Caco-2 (cell line): Measurements from ENCODE around the gene CASZ1. TPM values are rescaled to one million over a fixed set of nuclear protein-coding genes. Genes with fewer than 3 reads are reported as not detected.

Experiments used
- BruUV-seq: library from RNA; stranded (reverse); fragments of 400-500 nt; replicated peaks from 2 replicates; lab custom pipeline; 2021; lab: Mats Ljungman, UMichigan
- CTCF ChIA-PET: fragments of 300-600 bp; sonication (Branson Sonifier 250); formaldehyde crosslinking; loops from one replicate; lab custom pipeline; 2022; ENCODE audit warnings: antibody characterized with exemption; lab: Charles Lee
- POLR2A ChIA-PET: fragments of 300-600 bp; sonication (Branson Sonifier 250); formaldehyde crosslinking; loops from one replicate; lab custom pipeline; 2022; ENCODE audit warnings: antibody characterized with exemption; lab: Charles Lee
- DNase-seq, 2 experiments: peaks; one replicate each; pipeline versions ENCODE4 v3.0.0 to v3.0.0-alpha.2; 2020 to 2022
- H3K27me3 ChIP-seq: replicated peaks from 2 replicates; pipeline ENCODE4 v1.6.0; 2011; ENCODE audit warnings: low read length; ENCODE audit not compliant: control insufficient read depth, insufficient read depth
- H3K36me3 ChIP-seq: 2 replicates; pipeline ENCODE4 v1.5.1; 2011; ENCODE audit warnings: low read length; ENCODE audit not compliant: control insufficient read depth, insufficient read depth
- H3K4me1 ChIP-seq: fragments of 250-450 bp; sonication (Bioruptor Pico); 2 replicates; pipeline ENCODE4 v1.5.1; 2020; ENCODE audit warnings: mild to moderate bottlenecking
- H3K4me3 ChIP-seq: 2 replicates; pipeline ENCODE4 v1.5.1; 2011; ENCODE audit warnings: low read depth, mild to moderate bottlenecking, control low read depth, low read length
- H3K9me3 ChIP-seq: fragments of 250-450 bp; sonication (Bioruptor Pico); 2 replicates; pipeline ENCODE4 v1.5.1; 2020; ENCODE audit warnings: mild to moderate bottlenecking, moderate library complexity
- H3K27ac Mint-ChIP-seq: one replicate; pipeline ENCODE4 v1.8.0; 2022; ENCODE audit warnings: mixed read lengths; ENCODE audit not compliant: unreplicated experiment
- H3K27me3 Mint-ChIP-seq: one replicate; pipeline ENCODE4 v1.8.0; 2022; ENCODE audit warnings: mixed read lengths; ENCODE audit not compliant: insufficient read depth, unreplicated experiment
- H3K36me3 Mint-ChIP-seq: one replicate; pipeline ENCODE4 v1.8.0; 2022; ENCODE audit warnings: mild to moderate bottlenecking, mixed read lengths; ENCODE audit not compliant: insufficient read depth, unreplicated experiment
- H3K4me1 Mint-ChIP-seq: one replicate; pipeline ENCODE4 v1.8.0; 2022; ENCODE audit warnings: low read depth, mixed read lengths; ENCODE audit not compliant: unreplicated experiment
- H3K4me3 Mint-ChIP-seq: one replicate; pipeline ENCODE4 v1.8.0; 2022; ENCODE audit warnings: mild to moderate bottlenecking, moderate library complexity, mixed read lengths; ENCODE audit not compliant: unreplicated experiment
- H3K9me3 Mint-ChIP-seq: one replicate; pipeline ENCODE4 v1.8.0; 2022; ENCODE audit warnings: mixed read lengths; ENCODE audit not compliant: unreplicated experiment
- CTCF ChIP-seq, 2 experiments: fragments of 200-600 bp in 1 of 2; IDR thresholded peaks; 1 replicate in 1 of 2; 2 replicates in 1 of 2; pipeline versions ENCODE4 v1.5.1 to v1.8.0; 2011 to 2022; ENCODE audit warnings: antibody characterized with exemption in 1 of 2, control low read depth in 1 of 2, inconsistent platforms in 1 of 2, low read depth in 1 of 2, low read length in 1 of 2, mild to moderate bottlenecking in 1 of 2, moderate library complexity in 1 of 2; ENCODE audit not compliant: insufficient read depth in 1 of 2, severe bottlenecking in 1 of 2, unreplicated experiment in 1 of 2
- intact Hi-C: fragments of 100-400 bp; cut with micrococcal nuclease; formaldehyde crosslinking; loops from one replicate; pipeline ENCODE4 v1.10.0; 2022; ENCODE audit not compliant: unreplicated experiment
- total RNA-seq: library from RNA; stranded (reverse); gene quantifications from 2 replicates; pipeline ENCODE4 v1.2.3, GENCODE V29; 2022

The CASZ1 gene
- total RNA-seq, 1 experiment from 2014 or later = 10.9 TPM

GRCh38 chr1:10670190-10670589 is 126.3 kb downstream of the CASZ1 start:
- H3K27me3 ChIP-seq = no peaks in the 10 kb centered on the region
- no peak for DNase-seq
- H3K36me3 ChIP-seq = no peaks in the 10 kb centered on the region
- CTCF ChIA-PET = no interaction called here
- Mint-ChIP-seq H3K4me3 (no peak overlapping the region), H3K27me3 (no peaks in the 10 kb centered on the region), H3K36me3 (no peaks in the 10 kb centered on the region), H3K27ac (no peak overlapping the region), H3K9me3 (no peaks in the 10 kb centered on the region), H3K4me1 (no peaks in the 10 kb centered on the region)
- no peak overlapping the region for H3K4me3 ChIP-seq
- no peaks in the 10 kb centered on the region for H3K4me1 ChIP-seq
- intact Hi-C loops = no loop called here
- POLR2A ChIA-PET = interaction anchor here (0.6 kb wide), 1 partner anchor 706 kb away, joined by 6 read pairs; no protein-coding TSS in a partner anchor
- no TSS peak for BruUV-seq
- no peaks in the 10 kb centered on the region for H3K9me3 ChIP-seq
- TF ChIP-seq CTCF (IDR thresholded peaks at IDR 0.05; ENCODE audit: insufficient read depth in 1 of 2, low read depth in 1 of 2, low read length in 1 of 2, severe bottlenecking in 1 of 2, unreplicated experiment in 1 of 2) = no peak

GRCh38 chr1:10669570-10669969 is 126.9 kb downstream of the CASZ1 start:
- no TSS peak for BruUV-seq
- Histone ChIP-seq H3K9me3 (no peaks in the 10 kb centered on the region), H3K4me3 (no peak overlapping the region), H3K4me1 (no peaks in the 10 kb centered on the region), H3K27me3 (no peaks in the 10 kb centered on the region), H3K36me3 (no peaks in the 10 kb centered on the region)
- Mint-ChIP-seq H3K9me3 (no peaks in the 10 kb centered on the region), H3K4me1 (no peaks in the 10 kb centered on the region), H3K4me3 (no peak overlapping the region), H3K27ac (no peak overlapping the region), H3K36me3 (no peaks in the 10 kb centered on the region), H3K27me3 (no peaks in the 10 kb centered on the region)
- TF ChIP-seq CTCF (IDR thresholded peaks at IDR 0.05; ENCODE audit: insufficient read depth in 1 of 2, low read depth in 1 of 2, low read length in 1 of 2, severe bottlenecking in 1 of 2, unreplicated experiment in 1 of 2) = no peak
- ChIA-PET POLR2A (no interaction called here), CTCF (no interaction called here)
- no peak for DNase-seq
- intact Hi-C loops = no loop called here

- H3K4me3 ChIP-seq = no peak overlapping the region
- Mint-ChIP-seq H3K27me3 (no peaks in the 10 kb centered on the region), H3K4me1 (no peaks in the 10 kb centered on the region), H3K4me3 (no peak overlapping the region), H3K36me3 (no peaks in the 10 kb centered on the region), H3K27ac (no peak overlapping the region), H3K9me3 (no peaks in the 10 kb centered on the region)
- ChIA-PET CTCF (no interaction called here), POLR2A (interaction anchor here (0.6 kb wide), 1 partner anchor 423 kb away, joined by 3 read pairs; no protein-coding TSS in a partner anchor)
- H3K4me1 ChIP-seq = no peaks in the 10 kb centered on the region
- no TSS peak for BruUV-seq
- no peaks in the 10 kb centered on the region for H3K9me3 ChIP-seq
- no peak for DNase-seq
- intact Hi-C loops = no loop called here
- no peak for TF ChIP-seq CTCF (IDR thresholded peaks at IDR 0.05; ENCODE audit: insufficient read depth in 1 of 2, low read depth in 1 of 2, low read length in 1 of 2, severe bottlenecking in 1 of 2, unreplicated experiment in 1 of 2)
- no peaks in the 10 kb centered on the region for H3K27me3 ChIP-seq
- H3K36me3 ChIP-seq = no peaks in the 10 kb centered on the region
Observed at GRCh38 chr1:10667861-10668761, 128.3 kb downstream of the CASZ1 start.
